Cardiac fibroblast (primary cell): ENCODE results near the gene SLC25A25.
"Not testable (repeated sequence)": the region's sequence is repeated elsewhere in the genome, so short reads cannot be mapped to it uniquely, and the experiment has no call there.

Experiments
- DNase-seq, 2 donors: peaks; one replicate each; pipeline versions ENCODE4 v3.0.0 to v3.0.0-alpha.2; 2010; ENCODE audit warnings: low read depth in 2 of 2
- H3K4me3 ChIP-seq, 2 donors: replicated peaks in 1 of 2; 1 replicate in 1 of 2; 2 replicates in 1 of 2; pipeline ENCODE4 v1.5.1; 2011; ENCODE audit warnings: low read depth in 2 of 2, low read length in 2 of 2, mild to moderate bottlenecking in 2 of 2, moderate library complexity in 1 of 2
- CTCF ChIP-seq: IDR thresholded peaks from one replicate; pipeline ENCODE4 v1.5.1; 2011; ENCODE audit warnings: low read depth, mild to moderate bottlenecking, low read length, inconsistent platforms

Gene SLC25A25

GRCh38 chr9:128067645-128068385 lies at the start of gene SLC25A25:
SLC25A25 (plus strand) TSS chr9:128068232; CDS start chr9:128068320, 88 bp downstream.
- peak within 1 kb of the TSS; percentile 73 to 83 for H3K4me3 ChIP-seq
- peak; percentile 99 to 100 for DNase-seq
- no peak for TF ChIP-seq CTCF

GRCh38 chr9:128020692-128021091 lies 47.3 kb upstream of the SLC25A25 start:
- TF ChIP-seq CTCF = peak; percentile 21
- DNase-seq = no peak
- no peak overlapping the region for H3K4me3 ChIP-seq

- DNase-seq = no peak
- no peak for TF ChIP-seq CTCF
These were observed 46.9 kb upstream of the SLC25A25 start for GRCh38 chr9:128021098-128021497.

GRCh38 chr9:128022886-128023285 lies 45.1 kb upstream of the SLC25A25 start:
- H3K4me3 ChIP-seq = no peak overlapping the region
- TF ChIP-seq CTCF = no peak
- DNase-seq = peak in 1 of 2 donors; percentile 47

More at GRCh38 chr9:128021098-128021497, 46.9 kb upstream of the SLC25A25 start:
- no peak overlapping the region for H3K4me3 ChIP-seq

GRCh38 chr9:128023671-128024070 lies 44.4 kb upstream of the SLC25A25 start:
- not testable (repeated sequence) for DNase-seq, H3K4me3 ChIP-seq

GRCh38 chr9:128024761-128025308 lies 43.2 kb upstream of the SLC25A25 start:
- no peak for TF ChIP-seq CTCF
- no peak for DNase-seq
- H3K4me3 ChIP-seq = no peak overlapping the region

GRCh38 chr9:128025736-128026135 lies 42.3 kb upstream of the SLC25A25 start:
- H3K4me3 ChIP-seq = no peak overlapping the region
- DNase-seq = no peak
- TF ChIP-seq CTCF = no peak
